ENCODE measurements around the gene TTK.
A peak's percentile ranks its signal among the peaks of the same experiment; 100 is the strongest.
"Not testable (repeated sequence)": the region's sequence is repeated elsewhere in the genome, so short reads cannot be mapped to it uniquely, and the experiment has no call there.

Gene TTK

DNA sequence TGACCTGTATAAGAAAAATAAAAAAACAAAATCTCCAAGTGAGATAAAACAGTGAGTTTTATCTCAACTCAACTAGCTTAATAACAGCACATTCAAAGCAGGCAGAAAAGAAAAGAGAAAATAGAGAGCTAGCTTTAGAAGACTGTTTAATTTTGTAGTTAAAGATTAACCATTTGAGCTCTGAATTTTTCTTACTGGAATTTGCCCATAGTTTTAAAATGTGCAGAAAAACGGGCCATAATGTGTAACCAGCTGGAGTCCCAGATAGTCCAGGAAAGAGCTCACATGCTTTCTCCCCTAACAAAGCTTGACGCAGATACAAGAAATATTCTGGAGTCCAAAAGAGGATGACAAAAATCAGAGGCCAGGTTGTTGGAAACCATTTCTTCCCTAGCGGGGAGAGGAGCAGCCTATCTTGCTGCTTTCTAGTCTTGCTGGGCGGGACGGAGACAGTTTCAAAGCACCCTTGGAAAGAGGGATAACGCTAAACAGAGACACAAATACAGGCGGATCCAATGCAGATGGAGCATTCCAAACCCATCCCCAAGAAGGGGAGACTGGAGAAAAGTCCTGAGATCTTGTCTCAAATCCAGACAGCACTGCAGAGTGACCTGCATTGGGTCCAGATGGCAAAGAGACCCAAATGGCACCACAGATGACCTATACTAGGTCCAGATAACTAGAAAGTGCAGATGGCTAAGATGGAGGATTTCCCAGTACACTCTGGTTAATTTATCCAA is 16.1 kb downstream of the TTK start:
- no peak overlapping the region for H3K4me3 ChIP-seq (ENCODE audit: low read length)
- DNase-seq (ENCODE audit: low read depth) = no peak
- TF ChIP-seq, protein P1, sequence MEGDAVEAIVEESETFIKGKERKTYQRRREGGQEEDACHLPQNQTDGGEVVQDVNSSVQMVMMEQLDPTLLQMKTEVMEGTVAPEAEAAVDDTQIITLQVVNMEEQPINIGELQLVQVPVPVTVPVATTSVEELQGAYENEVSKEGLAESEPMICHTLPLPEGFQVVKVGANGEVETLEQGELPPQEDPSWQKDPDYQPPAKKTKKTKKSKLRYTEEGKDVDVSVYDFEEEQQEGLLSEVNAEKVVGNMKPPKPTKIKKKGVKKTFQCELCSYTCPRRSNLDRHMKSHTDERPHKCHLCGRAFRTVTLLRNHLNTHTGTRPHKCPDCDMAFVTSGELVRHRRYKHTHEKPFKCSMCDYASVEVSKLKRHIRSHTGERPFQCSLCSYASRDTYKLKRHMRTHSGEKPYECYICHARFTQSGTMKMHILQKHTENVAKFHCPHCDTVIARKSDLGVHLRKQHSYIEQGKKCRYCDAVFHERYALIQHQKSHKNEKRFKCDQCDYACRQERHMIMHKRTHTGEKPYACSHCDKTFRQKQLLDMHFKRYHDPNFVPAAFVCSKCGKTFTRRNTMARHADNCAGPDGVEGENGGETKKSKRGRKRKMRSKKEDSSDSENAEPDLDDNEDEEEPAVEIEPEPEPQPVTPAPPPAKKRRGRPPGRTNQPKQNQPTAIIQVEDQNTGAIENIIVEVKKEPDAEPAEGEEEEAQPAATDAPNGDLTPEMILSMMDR (IDR thresholded peaks at IDR 0.05; ENCODE audit: insufficient read depth, low read depth, low read length, missing control alignments) = no peak

DNA sequence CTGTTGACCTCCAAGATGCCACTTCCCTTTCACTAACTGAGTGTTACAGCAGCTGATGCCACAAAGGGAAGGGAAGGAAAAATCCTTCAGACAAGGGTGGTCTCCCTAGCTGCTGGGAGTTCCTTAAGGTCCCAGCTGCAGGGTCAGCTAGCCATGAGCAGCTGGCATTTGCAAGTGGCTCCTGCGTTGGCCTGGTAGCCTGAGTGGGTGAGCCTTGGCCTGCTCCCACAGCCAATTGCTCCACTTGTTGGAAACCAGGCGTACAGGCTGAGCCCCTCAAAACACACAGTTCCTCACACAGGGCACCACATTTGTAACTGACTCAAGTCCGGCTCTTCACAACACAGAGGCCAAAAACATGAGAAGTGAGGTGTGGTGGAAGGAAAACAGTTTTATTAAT is 16.7 kb downstream of the TTK start:
- no peak for DNase-seq (ENCODE audit: low read depth)
- H3K4me3 ChIP-seq (ENCODE audit: low read length) = no peak overlapping the region
- TF ChIP-seq, protein P1 (IDR thresholded peaks at IDR 0.05; ENCODE audit: insufficient read depth, low read depth, low read length, missing control alignments) = no peak

DNA sequence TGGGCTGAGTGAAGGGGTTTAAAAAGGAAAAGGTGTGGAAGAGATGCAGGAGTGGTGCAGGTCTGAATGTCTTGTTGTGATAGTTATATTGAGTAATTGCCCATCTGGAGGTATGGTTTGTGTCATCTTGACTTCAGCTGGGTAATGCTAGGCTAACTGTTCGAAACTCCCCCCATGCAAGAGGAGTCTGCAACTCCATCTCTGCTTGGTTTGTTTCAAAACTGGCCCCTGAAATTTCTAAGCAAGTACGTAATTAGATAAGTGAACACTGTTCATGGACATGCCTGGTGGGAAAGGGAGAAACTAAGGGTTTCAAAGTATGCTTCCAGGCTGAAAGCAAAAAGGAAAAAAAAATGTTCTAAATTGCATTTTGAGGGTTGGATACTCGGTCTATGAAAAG is 17.1 kb downstream of the TTK start:
- no peak for DNase-seq (ENCODE audit: low read depth)
- no peak overlapping the region for H3K4me3 ChIP-seq (ENCODE audit: low read length)
- TF ChIP-seq, protein P1 (IDR thresholded peaks at IDR 0.05; ENCODE audit: insufficient read depth, low read depth, low read length, missing control alignments) = no peak

DNA sequence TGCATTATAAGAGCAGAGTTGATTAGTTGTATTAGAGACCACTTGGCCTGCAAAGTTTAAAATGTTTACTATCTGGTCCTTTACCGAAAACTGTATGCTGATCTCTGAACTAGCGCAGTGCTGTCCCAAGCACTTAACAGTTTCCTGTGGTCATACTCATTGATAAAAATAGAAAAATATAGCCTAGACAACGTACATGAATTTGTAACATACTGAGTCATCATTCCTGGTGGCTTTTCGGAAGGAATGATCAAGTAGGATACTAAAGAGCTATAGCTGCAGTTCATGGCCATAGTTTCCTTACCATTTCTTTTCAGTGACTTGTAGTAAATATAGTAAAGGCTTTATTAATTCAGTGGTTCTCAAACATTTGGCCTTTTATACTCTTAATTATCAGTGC is 18.4 kb downstream of the TTK start:
- DNase-seq (ENCODE audit: low read depth) = peak; percentile 4
- TF ChIP-seq, protein P1 (IDR thresholded peaks at IDR 0.05; ENCODE audit: insufficient read depth, low read depth, low read length, missing control alignments) = no peak
- no peak overlapping the region for H3K4me3 ChIP-seq (ENCODE audit: low read length)

DNA sequence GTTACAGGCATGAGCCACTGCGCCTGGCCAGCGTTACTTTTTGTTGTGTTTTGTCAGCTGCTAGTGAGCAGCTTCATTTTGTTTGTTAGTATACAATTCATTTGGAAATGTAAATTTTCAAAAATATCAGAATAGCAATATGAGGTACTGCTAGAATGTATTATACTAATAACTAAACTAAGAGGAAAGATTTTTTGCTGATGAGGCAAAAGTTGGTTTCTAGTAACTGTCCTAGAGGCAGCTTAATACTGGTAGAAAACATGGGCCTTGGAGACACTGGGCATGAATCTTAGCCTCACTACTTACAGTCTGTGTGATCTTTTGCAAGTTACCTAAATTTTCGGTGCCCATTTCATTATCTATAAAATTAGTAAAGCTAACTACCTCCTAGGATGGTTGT is 24.1 kb downstream of the TTK start:
- no peak for DNase-seq (ENCODE audit: low read depth)
- TF ChIP-seq, protein P1 (IDR thresholded peaks at IDR 0.05; ENCODE audit: insufficient read depth, low read depth, low read length, missing control alignments) = no peak
- H3K4me3 ChIP-seq (ENCODE audit: low read length) = no peak overlapping the region

DNA sequence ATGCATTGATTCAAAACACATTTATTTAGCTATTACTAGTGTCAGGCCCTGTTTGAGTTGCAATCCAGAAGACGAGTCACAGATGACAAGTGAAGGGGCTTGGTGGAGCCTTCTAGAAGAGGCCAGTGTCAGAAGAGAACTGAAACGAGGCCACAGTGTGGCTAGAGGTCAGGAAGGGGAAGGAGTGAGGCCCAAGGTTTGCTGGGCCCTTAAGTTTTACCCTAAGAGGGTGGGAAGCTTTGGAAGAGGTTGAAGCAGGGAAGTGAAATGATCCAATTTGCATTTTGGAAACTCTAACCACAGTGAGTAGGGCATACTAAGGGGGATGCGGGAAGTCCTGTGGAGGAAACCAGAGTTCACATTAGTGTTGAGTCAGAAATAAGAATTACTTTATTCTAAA is 25.0 kb downstream of the TTK start:
- H3K4me3 ChIP-seq (ENCODE audit: low read length) = no peak overlapping the region
- TF ChIP-seq, protein P1 (IDR thresholded peaks at IDR 0.05; ENCODE audit: insufficient read depth, low read depth, low read length, missing control alignments) = no peak
- no peak for DNase-seq (ENCODE audit: low read depth)

DNA sequence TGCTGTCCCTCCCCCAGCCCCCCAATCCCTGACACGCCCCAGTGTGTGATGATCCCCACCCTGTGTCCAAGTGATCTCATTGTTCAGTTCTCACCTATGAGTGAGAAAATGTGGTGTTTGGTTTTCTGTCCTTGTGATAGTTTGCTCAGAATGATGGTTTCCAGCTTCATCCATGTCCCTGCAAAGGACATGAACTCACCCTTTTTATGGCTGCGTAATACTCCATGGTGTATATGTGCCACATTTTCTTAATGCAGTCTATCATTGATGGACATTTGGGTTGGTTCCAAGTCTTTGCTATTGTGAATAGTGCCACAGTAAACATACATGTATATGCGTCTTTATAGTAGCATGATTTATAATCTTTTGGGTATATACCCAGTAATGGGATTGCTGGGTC is 43.8 kb downstream of the TTK start:
- DNase-seq (ENCODE audit: low read depth); H3K4me3 ChIP-seq (ENCODE audit: low read length): not testable (repeated sequence)

Data from epithelial cell of esophagus (primary cell).